Activated T-cell treated with anti-CD3 and anti-CD28 coated beads for 48 hours (primary cell): ENCODE results near the gene DNER.

ENCODE experiments used
- DNase-seq: peaks from one replicate; pipeline ENCODE4 v3.0.0-alpha.2; 2020; ENCODE audit warnings: low read depth

Gene DNER

GRCh38 chr2:229434187-229434586 lies 280.2 kb downstream of the DNER start:
- no peak for DNase-seq

- DNase-seq = no peak
Observed at GRCh38 chr2:229433351-229433750, 281.0 kb downstream of the DNER start.

GRCh38 chr2:229431327-229431954 lies 282.9 kb downstream of the DNER start:
- DNase-seq = no peak

DNA sequence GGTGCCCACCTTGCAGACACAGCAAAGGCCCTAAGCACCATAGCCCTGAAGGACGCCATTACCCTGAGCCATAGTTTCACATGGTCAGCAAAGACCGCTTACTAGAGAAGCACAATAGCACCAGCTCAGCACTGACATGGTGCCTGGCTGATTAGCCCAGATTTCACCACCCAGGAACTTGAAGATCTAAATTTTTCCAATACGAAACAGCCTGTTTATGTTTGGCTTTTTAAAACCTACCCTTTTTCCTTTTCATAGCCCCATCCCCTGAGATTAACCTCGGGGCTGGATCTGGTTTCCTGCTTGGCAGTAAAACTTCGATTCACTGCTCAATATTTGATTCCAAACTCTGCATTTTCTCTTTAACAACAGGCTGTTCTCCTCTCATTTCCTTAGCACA lies 284.8 kb downstream of the DNER start:
- no peak for DNase-seq

DNA sequence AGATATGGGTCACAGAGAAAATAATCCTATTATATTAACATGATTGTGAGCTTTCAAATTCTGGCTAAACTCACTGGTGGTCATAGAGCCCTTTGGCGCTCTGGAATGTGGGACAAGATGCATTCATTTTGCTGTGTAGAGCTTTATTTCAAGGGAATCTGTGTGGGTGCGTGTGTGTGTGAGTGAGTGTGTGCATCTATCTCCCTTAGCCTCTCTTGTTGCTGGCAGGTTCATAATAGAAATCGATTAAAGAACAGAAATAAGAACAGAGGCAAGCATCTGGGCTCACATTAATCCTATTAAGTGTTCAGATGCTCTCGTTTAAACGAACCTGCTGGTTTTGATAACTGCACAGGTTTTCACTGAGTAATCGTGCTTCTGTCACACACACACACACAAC lies 287.9 kb downstream of the DNER start:
- no peak for DNase-seq

DNA sequence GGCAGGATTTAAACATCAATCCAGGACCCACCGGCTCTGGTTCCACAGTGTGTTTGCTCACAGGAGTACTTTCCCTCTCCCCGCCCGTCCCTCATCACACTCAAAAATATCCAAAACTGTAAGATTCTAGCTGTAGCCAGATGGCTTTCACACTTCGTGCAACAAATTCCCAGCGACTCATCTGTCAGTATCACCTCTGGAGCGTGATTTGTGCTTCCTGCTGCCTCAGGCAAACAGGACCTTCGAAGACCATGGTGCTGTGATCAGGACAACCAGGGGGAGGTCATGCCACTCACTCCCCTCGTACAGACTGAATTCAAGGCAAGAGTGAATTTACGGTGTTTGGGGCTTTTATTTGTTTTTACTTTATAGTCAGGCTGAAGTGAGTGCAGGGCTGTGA lies 288.8 kb downstream of the DNER start:
- no peak for DNase-seq

GRCh38 chr2:229422063-229422462 lies 292.3 kb downstream of the DNER start:
- no peak for DNase-seq

- no peak for DNase-seq
Observed at GRCh38 chr2:229419158-229419557, 295.2 kb downstream of the DNER start.

DNA sequence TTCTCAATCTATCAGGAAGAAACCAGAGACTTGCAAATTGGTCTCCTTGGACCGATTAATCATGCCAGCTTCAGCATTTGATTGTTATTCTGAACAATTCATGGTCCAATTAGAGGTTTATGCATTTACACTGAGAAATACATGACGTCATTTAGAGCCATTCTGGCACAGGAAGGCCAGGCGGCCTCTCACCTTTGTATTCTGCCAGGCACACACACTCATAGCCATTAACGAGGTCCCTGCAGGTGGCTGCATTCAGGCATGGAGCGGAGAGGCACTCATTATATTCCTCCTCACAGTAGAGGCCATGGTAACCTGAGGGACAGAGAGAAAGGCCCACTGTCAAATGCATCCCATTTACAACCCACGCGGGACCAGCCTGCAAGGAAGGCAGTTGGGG lies 296.4 kb downstream of the DNER start:
- no peak for DNase-seq

DNA sequence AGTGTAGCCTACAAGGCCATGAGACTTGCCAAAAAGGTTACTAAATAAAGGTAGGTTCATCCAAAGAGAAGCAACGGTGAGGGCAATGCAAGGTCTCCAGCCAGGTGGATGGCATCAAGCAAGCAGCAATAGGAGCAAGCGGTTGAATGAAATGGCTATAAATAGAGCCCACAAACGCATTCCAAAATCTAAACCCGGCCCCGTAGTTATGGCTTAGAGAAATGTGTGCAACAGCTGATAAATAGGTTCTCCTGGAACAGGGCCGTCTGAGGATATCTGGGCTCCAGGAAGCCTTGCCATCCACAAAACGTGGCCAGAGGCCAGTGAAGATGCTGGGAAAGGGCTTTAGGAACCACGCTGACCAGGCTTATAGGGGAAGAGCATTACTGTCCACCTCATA lies 297.2 kb downstream of the DNER start:
- DNase-seq = no peak

GRCh38 chr2:229416116-229416694 lies 298.1 kb downstream of the DNER start:
- no peak for DNase-seq

DNA sequence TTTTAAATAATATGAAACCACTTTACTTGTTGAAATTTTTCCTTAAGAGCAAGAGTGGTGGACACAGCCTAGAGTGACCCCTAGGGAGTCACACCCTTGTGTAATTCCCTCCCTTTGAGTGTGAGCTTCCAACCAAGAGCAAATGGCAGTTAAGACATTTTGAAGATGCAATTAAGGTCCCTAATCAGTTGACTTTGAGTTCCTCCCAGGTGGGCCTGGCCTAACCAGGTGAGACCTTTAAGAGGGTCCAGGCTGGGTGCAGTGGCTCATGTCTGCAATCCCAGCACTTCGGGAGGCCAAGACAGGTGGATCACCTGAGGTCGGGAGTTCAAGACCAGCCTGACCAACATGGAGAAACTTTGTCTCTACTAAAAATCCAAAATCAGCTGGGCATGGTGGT lies 299.7 kb downstream of the DNER start:
- no peak for DNase-seq

GRCh38 chr2:229412686-229413085 lies 301.7 kb downstream of the DNER start:
- no peak for DNase-seq

DNA sequence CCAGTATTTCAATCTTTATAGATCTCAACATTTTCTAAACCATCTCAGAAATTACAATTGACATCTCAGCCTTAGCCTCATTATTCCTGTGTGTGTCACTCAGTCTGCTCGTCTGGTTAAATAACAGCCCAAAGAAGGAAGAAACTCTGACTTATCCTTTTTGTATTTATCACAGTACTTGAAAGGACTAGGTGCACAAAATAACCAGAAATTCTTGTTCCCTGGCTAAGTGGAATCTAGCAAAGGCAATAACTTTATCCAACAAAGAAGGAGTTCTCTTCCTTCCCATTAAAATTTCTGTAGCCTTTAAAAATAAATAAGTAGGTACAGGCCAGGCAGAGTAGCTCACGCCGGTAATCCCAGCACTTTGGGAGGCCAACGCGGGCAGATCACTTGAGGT lies 303.4 kb downstream of the DNER start:
- no peak for DNase-seq

DNA sequence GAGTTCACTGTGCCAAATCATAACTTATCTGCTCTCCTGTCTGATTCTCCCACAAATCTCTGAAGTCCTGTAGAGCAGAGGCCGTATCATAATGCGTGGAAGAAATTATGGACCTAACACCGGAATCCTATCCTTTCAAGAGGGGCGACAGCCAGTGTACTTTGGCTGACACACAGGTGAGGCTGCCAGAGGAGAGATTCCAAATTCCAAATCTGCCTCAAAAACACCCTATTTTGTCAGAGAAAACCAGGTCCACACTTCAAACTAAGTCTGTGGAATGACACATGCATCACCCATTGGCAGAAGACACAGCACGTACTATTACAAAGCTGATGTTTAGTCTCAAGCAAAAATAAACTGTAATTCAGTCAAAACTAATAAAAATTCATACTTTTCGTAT lies 304.1 kb downstream of the DNER start:
- no peak for DNase-seq

DNA sequence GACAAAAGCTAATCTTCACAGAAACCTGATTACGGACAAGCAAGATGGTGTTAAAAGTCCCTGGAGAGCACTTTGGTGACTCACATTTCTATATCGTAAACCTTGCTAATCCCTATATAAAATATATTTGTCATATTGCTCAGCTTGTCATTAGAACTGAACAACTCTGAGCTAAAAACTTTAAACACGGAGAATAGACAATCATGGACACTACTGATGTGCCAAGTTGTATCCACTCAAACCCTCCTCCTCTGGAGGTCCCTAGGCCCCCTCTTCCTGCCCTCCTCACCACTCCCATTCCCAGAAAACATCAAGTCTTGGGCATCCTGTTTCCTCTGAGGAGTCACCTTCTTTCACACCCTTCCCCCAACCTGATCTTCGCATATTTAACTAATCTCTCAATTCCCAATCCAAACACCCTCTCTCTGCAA lies 304.6 kb downstream of the DNER start:
- DNase-seq = no peak

DNA sequence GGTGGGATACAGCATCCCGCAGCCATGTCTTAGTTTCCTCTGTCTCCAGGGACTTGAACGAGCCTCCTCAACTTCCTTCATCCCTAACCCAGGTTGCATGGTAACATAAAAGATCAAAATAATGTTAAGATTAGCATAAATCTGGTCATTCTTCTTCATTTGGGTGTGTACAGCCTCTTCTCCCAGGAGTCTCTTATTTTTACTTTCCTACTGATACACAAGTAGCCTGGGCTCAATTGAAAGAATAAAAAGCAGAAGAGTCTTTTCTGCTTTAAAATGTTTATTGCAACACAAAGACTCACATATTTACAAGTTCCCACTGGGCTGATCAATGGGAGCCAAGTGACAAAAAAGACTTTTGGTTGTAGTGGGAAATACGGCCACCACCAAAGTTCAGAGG lies 305.4 kb downstream of the DNER start:
- DNase-seq = no peak

GRCh38 chr2:229408356-229408755 lies 306.0 kb downstream of the DNER start:
- DNase-seq = no peak

DNA sequence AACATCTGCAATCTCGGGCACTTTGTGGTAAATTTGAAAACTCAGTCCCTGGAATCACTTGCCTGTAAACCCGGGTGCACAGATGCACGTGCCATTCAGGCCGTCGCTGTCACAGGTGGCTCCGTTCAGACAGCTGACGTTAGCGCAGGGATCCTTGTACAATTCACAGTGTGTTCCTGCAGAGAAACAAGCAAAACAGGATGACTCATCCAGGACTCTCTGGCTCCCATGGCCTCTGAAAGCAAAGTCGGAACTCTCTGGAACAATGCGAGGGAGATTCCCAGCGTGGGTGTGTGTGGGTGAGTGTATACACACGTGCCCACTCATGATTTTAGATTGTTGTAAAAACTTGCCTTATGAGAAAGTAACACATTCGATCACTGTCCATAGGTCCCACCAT lies 307.2 kb downstream of the DNER start:
- DNase-seq = no peak

DNA sequence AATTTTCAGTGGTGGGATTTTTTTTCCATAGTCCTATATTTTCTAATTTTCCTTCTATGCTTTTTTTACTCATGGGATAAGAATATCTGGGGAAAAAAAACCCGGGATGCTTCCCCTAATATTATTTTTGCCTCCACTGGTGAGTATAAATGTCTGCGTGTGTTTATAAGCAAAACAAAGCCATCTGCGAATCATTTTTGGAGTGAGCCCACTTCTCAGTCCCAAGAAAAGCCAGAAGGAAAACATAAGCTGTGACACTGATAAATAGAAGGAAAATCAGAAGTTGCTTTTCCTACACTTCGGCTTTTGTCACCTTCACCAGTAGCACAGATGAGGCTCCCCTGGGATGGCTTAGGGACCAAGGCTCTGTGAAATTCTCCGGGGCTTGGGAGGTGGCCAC lies 308.6 kb downstream of the DNER start:
- no peak for DNase-seq

DNA sequence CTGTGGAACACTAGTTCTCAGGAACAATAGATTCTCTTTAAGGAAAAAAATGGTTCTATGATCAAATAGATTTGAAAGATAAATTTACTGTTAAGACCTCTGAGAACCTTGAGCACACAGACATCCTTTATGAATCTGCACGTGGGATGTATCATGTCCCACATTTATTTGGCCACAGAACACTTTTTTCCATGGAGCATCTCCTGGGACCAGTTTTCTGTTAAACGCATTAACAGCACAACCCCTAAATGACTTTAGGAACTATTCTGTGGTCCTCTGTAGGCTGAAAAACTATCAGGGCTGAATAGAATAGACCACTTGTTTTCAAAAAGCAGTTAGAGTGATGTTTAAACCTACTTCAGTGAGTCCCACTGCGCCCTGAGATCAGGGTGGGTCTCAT lies 311.1 kb downstream of the DNER start:
- DNase-seq = no peak

DNA sequence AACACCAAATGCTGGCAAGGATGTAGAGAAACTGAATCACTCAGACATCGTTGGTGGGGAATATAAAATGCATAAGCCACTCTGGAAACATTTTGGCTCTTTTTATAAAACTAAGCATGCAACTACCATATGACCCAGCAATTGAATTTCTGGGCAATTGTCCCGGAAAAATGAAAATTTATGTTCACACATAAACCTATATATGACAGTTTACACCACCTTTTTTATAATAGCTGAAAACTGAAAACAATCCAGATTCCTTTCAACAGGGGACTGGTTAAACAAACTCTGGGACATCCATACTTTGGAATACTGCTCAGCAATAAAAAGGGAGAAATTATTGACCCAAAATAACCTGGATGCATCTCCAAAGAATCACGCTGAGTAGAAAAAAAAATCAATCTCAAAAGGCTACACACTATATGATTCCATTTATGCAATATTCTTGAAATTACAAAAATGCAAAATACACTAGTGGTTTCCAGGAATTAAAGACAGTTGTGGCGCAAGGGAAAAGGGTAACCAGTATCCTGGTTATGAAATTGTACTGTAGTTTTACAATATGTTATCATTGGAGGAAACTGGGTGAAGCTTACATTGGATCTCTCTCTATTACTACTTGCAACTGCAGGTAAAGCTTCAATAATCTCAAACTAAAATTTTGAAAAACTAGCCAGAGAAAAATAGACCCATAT lies 313.0 kb downstream of the DNER start:
- DNase-seq = no peak

DNA sequence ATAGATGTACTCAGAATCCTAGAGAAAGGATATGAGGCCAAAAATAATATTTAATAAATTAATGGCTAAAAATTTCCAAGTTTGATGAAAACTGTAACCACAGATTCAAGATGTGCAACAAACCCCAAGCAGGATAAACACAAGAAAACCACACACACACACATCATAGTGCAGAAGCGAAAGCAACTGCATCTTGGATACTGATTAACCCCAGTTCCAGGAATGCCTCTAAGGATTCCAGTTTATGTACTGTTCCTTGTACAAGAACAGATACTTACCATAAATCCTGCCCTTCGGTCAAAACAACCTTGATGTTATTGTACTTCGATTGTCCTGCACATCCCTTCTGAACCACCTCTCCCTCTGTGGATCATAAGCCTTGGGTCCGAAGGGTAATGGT lies 320.4 kb downstream of the DNER start:
- no peak for DNase-seq

DNA sequence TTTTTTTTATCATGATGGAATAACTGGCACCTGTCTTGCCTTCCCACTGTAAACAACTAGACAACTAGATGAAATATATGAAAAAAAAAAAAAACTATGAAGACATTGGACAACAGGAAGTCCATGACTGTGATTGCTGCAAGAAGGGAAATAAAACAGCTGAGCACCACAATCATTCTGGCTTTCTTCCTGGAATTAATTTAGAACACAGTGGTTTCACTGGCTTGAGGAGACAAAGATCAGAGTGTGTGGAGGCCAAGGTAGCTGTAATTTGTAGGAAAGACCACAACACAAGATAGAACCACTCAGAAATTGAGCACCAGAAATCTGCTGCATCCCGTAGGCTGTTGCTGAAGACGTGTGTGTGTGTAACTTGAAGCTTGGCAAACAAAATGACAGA lies 322.2 kb downstream of the DNER start:
- DNase-seq = no peak
